GM19035 (cell line): ENCODE data around the gene MAP10.
"Not testable (repeated sequence)": the region's sequence is repeated elsewhere in the genome, so short reads cannot be mapped to it uniquely, and the experiment has no call there.

Experiments used
- ATAC-seq: cut with Tn5 transposase; IDR thresholded peaks from one replicate; pipeline ENCODE4 v1.9.1; 2021; ENCODE audit not compliant: unreplicated experiment

Gene MAP10, protein sequence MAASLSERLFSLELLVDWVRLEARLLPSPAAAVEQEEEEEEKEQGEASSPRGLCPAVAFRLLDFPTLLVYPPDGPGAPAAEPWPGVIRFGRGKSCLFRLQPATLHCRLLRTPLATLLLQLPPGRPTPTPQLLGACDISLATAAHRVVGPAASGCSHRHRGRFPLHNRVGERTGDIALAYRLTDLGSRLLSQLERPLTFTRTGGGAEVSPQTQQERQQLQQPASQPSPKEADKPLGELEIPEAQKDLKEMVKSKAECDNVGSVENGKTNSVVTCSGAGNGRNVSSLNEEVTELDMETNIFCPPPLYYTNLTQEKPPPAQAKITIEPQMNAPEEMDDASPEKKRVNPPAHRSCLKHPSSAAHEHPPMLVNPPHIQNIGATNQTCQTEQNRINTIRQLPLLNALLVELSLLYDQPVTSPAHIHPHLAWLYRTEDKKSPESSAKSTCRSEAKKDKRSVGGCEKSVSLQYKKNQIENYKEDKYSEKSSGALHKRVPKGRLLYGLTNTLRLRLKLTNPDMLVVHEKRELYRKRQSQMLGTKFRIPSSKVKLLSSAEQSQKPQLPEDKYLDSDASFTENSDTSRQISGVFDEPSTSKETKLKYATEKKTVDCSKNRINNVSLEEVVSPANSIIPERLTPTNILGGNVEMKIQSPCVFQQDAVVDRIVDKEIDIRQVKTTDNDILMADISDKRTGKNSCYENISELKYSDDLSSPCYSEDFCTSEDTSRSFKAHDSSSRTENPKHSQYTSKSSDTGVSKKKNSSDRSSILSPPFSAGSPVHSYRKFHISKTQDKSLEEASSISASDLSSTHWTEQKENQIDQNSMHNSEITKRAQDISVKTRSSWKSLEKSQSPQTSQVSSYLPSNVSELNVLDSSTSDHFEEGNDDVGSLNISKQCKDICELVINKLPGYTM

DNA sequence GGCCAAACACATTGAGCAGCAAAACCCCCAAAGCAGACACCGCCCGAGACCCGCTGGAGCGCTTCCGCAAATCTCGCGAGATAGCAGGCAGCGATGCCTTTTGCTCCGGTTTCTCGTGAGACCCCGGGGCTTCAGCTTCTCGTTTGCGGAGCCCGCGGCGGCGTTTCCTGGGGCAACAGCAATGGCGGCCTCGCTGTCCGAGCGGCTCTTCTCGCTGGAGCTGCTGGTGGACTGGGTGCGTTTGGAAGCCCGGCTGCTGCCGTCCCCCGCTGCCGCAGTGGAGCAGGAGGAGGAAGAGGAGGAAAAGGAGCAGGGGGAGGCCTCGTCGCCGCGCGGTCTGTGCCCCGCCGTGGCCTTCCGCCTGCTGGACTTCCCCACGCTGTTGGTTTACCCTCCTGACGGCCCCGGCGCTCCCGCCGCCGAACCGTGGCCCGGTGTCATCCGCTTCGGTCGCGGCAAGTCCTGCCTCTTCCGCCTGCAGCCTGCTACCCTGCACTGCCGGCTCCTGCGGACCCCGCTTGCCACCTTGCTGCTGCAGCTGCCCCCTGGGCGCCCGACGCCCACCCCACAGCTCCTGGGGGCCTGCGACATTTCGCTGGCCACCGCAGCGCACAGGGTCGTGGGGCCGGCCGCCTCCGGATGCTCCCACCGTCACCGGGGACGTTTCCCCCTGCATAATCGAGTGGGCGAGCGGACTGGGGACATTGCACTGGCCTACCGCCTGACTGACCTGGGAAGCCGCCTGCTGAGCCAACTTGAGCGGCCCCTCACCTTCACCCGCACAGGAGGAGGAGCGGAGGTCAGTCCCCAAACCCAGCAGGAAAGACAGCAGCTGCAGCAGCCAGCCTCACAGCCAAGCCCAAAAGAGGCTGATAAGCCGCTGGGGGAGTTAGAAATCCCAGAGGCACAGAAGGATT lies at the start of gene MAP10:
MAP10 (plus strand) TSS at position 148 of the 917 bp plus-strand sequence; CDS start at position 182, 34 bp downstream.
- ATAC-seq, result peak; percentile 92

DNA sequence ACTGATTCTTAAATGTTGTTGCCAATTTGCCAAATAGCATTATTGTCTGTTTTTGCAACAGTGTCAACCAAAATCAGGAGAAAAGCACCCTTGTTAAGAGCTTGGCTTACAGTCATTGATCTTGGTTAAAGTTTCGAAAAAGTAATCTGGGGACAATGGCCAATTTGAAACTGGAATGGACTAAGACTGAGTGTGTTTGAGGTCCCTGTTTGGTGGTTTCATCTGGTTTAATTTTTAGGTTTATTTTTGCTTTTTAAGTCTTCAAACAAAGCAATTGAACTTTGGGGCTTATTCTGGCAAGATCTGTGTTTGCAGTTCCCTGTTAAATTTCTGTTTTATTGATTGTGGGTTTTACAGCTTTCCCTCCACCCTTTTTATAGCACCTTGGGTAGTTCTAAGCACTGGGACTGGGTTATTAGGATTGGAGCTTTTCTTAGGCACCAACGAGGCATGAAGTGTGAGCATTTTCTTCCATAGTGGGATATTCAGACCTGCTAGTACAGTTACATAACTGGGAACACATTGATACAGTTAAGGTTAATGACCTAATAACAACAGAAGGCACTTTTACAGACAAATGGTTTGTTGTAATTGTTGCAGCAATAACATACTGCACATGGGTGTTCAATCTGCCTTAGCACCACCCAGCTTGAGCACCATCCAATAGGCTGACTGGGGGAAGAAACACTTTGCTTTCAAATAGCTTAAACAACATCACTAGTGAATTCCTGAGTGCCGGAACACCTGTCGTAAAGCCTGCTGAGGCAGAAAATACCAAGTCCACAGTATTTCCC lies 40.6 kb upstream of the MAP10 start:
- ATAC-seq, result no peak

DNA sequence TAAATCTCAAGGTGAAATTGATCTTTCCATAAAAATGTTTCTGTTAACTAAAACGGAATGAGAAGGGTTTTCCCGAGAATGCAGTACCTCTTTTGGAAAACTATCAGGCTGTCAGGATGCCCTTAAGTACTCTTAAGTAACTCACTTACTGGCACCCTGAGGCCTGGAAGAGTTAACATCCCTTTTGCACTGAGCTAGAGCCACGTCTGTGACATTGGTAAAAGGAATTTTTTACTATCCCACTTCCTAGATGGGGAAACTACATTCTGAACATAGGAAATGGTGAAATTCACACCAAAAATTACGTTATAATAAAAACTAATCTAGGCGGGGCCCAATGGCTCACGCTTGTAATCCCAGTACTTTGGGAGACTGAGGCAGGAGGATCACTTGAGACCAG lies 39.7 kb upstream of the MAP10 start:
- ATAC-seq, result no peak

DNA sequence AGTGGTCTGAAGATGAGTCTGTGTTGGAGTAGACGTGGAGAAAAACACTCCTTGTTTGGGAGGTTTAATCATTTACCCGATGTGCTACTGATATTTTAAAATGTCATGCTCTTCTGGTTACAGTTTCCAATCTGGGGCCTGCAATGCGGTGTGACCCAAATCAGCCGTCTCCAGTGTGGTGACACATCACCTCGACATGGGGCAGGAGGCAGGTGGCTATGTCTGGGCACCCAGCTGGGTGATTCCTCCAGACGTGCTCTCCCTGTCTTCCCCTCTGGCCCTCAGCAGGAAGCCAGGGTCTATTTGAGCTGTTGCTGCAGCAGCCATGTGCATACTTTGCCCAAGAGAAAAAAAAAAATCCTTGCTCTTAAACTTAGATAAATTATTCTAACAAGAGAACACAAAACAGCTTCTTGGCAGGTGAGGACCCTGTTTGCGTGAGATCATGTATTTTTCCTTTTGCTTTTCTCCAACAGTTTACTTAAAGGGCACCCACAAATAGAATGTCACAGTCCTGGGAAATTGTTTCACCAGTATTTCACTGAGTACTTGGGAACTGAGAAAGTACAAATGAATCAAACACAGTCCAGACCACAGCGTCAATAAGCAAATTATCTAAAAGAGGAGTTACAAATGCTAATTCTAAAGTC lies 38.9 kb upstream of the MAP10 start:
- ATAC-seq, result no peak

DNA sequence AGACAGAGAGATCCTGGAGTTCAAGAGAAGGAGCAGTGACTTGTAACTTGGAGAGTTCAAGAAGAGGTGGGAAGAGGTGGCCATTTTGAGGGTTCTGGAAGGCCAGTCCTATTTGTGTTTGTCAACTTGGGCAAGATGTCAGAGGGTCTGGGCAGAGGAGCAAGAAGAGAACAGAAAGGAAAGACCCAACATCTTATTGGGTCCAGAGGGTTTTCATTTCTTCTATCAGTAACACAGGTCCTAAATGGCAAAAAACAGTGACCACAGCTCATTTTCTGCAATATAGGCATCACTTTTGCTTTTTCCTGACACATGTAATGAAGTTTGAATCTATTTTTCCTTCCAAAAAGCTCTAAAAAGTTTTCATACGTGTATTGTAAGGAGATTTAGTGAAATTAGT lies 38.3 kb upstream of the MAP10 start:
- no peak for ATAC-seq

DNA sequence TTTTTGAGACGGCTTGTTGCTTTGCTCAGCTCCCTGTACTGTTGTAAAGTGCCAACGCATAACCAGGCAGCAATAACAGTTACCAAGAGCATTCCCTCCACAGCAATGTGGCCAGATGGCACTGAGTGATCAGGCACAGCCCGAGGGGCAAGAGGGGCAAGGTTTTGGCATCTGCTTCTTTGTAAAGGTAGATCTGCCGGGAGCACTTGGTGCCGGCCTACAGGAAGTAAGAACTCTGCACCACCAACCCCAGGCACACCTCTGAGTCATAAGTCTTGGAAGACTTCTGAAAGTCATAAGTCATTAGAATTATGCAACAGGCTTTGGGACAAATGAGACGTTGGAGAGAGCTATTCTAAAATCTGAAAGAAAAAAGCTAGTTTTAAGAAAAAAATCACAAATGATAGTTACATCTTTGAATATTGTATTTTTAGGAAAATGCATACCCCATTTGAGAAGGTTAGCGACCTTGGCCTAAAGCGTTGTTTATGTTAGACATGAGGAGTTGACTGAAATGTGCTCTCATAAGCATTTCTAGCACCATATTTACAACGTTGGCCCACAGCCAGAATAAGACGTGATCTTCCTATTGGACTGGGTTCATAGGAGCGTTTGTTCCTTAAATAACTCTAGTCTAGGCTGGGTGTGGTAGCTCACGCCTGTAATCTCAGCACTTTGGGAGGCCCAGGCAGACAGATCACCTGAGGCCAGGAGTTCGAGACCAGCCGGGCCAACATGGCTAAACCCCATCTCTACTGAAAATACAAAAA lies 37.7 kb upstream of the MAP10 start:
- no peak for ATAC-seq

DNA sequence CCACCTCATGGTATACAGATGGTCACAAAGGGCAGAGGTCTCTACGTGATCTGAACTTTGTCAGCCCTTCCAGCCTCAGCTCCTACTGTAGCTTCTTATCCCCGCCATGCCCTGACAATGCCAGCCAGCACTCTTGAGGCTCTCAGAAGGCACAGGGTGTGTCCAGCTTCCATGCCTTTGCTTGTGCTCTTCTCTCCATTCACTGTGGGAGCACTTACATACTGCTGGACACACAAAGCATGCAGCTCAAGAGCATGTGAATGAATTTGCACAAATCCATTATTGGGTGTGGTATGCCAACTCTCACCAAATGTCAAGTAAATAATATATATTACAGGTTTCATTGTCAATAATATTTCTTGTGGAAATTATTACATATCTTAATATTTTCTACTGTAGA lies 36.4 kb upstream of the MAP10 start:
- no peak for ATAC-seq

DNA sequence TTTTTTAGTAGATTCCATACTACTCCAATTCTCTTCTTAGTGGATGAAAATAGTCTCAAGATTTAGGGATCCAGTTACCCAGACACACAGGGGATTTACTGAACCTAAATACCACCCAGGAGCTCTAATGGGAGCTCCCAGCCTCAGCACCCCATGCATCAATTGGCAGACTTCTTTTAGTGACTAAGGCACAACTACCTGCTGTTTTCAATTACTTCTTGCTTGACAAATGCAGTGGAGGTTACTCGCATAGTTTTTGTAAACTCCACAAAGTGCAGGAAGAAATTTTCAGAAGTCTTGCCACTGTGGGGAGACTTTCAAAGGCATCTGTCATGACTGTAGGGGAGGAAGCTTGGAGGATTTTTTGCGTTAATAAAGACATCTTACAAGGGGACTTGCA lies 35.5 kb upstream of the MAP10 start:
- no peak for ATAC-seq

DNA sequence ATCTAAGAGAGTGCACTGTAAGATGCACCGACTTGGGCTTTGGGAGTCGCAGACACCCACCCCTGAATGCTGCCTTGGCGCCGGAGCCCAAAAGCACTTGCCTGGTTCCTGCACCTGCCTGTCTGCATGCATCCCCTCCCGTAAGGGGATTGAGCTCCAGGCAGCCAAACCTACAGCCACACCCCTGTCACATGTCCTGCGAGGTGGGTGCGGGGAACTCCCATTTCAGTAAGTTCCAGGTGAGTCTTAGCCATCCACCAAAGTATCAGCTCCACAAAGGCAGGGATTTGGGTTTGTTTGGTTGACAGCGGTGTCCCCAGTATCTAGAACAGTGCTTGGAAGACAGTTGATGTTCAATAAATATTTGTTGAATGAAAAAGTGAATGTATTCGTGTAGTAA lies 31.5 kb upstream of the MAP10 start:
- no peak for ATAC-seq

DNA sequence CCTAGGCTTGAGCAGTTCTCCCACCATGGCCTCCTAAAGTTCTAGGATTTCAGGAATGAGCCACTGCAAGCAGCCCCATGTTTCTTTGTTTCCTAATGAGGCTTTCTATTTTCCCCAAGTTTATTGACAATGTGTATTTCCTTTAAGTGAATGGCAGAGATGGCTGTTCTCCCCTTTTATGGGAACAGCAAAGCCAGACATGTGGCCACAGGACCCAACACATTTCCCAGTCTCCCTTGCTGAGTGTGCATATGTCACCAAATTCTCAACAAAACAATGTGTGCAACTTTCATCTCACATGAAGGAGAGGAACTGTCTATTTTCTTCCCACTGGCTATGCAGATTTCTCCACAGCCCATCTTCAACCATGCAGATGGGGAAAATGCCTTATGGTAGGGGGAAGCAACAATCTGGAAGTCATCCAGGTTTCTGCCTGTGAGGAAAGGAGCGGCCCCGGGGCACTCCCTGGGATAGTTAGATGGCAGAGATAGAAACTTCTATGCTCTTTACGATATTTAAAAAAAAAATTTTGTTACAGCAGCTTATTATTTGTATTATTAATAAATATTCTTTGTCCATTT lies 28.6 kb upstream of the MAP10 start:
- ATAC-seq, result no peak

DNA sequence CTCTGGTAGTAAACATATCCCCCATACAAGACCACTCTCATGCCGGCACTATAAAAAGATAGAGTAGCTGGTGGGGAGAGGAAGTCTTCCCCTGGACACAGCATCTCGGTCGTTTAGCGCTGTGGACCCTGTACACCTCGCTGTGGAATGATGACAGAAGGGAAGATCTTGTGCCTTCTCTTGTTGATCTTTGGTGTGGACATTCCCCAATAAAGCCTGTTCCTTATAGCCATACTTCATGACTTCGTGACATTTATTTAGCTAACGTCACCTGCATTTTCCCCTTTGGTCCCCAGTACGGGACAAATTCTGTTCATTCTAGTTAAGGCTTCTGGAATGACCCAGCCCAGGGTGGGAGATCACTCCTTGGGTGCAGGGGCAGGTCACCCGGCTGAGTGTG lies 24.9 kb upstream of the MAP10 start:
- ATAC-seq, result no peak

DNA sequence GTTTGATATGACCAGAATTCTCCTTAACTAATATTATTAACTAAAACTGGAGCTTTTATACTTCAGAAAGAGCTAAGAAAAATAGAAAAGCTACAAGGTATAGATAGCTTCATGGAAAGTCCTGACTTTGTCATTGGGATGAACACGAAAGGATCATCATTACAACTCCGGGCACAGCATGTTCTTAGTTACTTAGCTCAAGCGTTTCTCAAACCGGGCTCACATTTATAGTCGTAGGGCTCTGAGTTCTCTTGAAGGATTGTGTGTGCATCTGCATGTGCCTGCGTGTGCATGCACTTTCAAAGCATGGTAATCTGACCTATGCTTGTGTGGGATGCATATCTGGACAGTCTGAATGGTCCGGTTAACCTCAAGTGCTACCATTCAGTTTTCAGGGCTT lies 20.4 kb upstream of the MAP10 start:
- ATAC-seq, result no peak

DNA sequence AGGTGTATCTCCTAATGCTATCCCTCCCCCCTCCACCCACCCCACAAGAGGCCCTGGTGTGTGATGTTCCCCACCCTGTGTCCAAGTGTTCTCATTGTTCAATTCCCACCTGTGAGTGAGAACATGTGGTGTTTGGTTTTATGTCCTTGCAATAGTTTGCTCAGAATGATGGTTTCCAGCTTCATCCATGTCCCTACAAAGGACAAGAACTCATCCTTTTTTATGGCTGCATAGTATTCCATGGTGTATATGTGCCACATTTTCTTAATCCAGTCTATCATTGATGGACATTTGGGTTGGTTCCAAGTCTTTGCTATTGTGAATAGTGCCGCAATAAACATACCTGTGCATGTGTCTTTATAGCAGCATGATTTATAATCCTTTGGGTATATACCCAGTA lies 19.6 kb upstream of the MAP10 start:
- not testable (repeated sequence) for ATAC-seq

DNA sequence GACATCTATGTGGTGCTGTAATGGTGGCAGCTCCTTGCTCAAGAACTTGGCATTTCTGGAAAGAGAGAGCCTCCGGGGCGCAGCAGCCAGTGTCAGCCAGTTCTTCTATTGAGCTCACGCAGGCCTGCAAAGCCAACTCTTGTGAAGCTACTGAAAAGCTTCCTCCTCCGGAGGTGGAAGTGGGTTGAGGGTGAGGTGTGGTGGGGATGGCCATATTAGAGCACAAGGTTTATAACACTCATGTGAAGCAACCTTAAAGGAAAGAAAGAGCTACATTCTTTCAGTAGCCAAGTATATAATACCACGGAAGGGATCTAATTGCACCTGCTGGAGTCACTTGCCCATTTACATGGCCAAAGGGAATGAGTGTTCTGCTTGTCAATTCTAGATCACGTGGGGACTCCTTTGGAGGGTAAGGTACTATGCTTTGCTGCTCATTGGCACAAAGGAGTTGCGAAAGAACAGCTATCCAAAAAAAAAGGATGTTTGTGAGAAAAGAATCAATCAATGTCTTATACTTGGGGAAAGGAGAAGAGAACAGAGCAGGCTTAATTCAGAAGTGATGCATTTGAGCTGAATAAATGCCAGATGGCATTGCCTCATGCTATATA lies 18.3 kb upstream of the MAP10 start:
- ATAC-seq, result no peak

DNA sequence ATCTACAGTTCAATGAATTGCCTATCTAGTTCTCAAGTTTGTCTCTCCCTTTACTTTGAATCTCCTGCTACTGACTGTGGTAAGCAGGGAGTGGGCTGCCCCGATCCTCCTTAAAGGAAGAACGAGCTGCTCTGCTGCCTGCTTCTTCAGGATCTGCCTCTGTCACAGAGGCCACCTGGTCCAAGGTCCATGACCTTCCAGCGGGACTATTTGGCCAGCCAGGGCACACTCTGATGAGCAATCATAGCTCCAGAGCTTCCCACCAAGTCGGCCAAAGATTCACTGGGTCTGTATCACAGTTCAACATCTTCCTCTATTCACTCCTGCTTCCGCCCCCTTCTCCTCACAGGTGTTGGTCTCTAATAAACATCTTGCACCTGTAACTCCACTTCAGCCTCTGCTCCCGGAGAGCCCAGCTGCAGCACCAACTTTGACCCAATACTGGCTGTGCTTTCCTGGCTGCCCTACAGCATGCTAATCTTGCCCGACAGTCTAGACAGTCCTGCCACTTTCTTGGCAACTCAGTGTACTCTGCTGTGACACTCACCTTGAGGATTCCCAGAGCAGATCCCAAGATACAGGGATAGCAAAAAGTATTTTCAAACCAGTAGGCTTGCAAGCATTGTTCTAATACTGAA lies 16.9 kb upstream of the MAP10 start:
- ATAC-seq, result no peak

DNA sequence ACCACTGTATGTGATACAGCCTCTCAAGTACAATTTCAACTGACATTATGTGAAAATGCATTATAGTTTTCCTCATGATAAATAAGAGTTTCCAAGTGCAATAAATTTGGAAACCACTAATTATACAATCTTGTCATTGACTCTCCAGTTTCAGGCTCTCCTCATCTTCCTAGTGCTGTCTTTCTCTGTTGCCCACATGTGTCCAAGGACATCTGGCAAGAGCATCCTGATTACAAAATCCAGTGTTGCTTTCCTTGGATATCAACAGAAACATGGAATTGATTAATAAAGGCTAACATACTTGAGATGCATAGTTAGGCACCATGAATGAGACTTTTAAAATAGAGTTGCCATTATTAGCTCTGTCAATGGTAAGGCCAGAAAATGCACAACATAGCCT lies 15.6 kb upstream of the MAP10 start:
- no peak for ATAC-seq

DNA sequence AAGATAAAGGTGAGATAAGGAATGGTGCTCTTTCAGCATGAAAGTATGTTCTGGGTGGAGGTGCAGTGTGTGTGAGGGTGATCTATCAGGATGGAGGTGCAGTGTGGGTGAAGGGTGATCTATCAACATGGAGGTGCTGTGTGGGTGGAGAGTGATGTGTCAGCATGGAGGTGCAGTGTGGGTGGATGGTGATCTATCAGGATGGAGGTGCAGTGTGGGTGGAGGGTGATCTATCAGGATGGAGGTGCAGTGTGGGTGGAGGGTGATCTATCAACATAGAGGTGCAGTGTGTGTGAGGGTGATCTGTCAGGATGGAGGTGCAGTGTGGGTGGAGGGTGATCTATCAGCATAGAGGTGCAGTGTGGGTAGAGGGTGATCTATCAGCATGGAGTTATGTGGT lies 12.3 kb upstream of the MAP10 start:
- no peak for ATAC-seq

DNA sequence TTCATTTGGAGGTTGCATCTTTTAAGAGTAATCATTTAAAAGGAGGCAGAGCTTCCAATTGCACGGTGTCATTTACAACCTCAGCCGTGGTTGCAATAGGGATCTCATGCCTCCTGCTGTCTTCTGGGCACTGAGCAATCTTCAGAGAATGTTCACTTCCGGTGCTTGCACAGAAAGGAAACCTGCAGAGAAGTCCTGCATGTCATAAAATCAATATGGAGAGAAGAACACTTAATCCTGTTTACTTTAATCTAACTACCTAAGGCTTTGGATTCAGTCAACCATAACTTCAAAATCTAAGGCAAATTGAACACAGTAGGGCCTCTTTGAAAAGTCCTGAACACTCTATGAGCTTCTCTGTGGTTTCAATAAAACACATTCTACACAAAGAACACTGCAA lies 11.3 kb upstream of the MAP10 start:
- no peak for ATAC-seq
